Neural progenitor cell (in vitro differentiated cells): ENCODE measurements around the gene SPP1. TPM values are rescaled to one million over a fixed set of nuclear protein-coding genes. Genes with fewer than 3 reads are reported as not detected.
"Not testable (repeated sequence)": the region's sequence is repeated elsewhere in the genome, so short reads cannot be mapped to it uniquely, and the experiment has no call there.

Experiments
- DNase-seq: peaks from one replicate; pipeline ENCODE4 v3.0.0-alpha.2; 2016; ENCODE audit warnings: low spot score
- H2AFZ ChIP-seq: fragments of 200-600 bp; sonication (generic); replicated peaks from 2 replicates; pipeline ENCODE4 v1.6.1; 2016; ENCODE audit warnings: antibody characterized with exemption
- H3F3A ChIP-seq: fragments of 200-600 bp; sonication (generic); 2 replicates; pipeline ENCODE4 v1.6.1; 2016; ENCODE audit warnings: antibody characterized with exemption, low read depth
- H3K27ac ChIP-seq: fragments of 200-600 bp; sonication (generic); 2 replicates; pipeline ENCODE4 v1.5.1; 2016; ENCODE audit warnings: mild to moderate bottlenecking
- H3K27me3 ChIP-seq: fragments of 200-600 bp; sonication (generic); 2 replicates; pipeline ENCODE4 v1.6.1; 2016; ENCODE audit warnings: mild to moderate bottlenecking, moderate library complexity
- H3K36me3 ChIP-seq: fragments of 200-600 bp; sonication (generic); 2 replicates; pipeline ENCODE4 v1.5.1; 2016
- H3K4me1 ChIP-seq: fragments of 200-600 bp; sonication (generic); 2 replicates; pipeline ENCODE4 v1.6.1; 2016; ENCODE audit warnings: mixed run types
- H3K4me2 ChIP-seq: fragments of 200-600 bp; sonication (generic); 2 replicates; pipeline ENCODE4 v1.6.1; 2016
- H3K4me3 ChIP-seq: fragments of 200-600 bp; sonication (generic); 2 replicates; pipeline ENCODE4 v1.5.1; 2016
- H3K79me2 ChIP-seq: fragments of 200-600 bp; sonication (generic); 2 replicates; pipeline ENCODE4 v1.6.1; 2016; ENCODE audit warnings: low read depth
- H3K9ac ChIP-seq: fragments of 200-600 bp; sonication (generic); 2 replicates; pipeline ENCODE4 v1.6.1; 2016
- H3K9me3 ChIP-seq: fragments of 200-600 bp; sonication (generic); 2 replicates; pipeline ENCODE4 v1.5.1; 2016; ENCODE audit warnings: low read depth
- H4K20me1 ChIP-seq: fragments of 200-600 bp; sonication (generic); 2 replicates; pipeline ENCODE4 v1.6.1; 2016; ENCODE audit warnings: low read depth
- H3K27ac Mint-ChIP-seq: 3 replicates; pipeline ENCODE4 v1.8.0; 2021; ENCODE audit warnings: mixed read lengths
- H3K27me3 Mint-ChIP-seq: 2 replicates; pipeline ENCODE4 v1.8.0; 2022; ENCODE audit warnings: low read depth, mild to moderate bottlenecking, inconsistent platforms, moderate library complexity, mixed read lengths; ENCODE audit not compliant: insufficient read depth
- H3K36me3 Mint-ChIP-seq: 3 replicates; pipeline ENCODE4 v1.8.0; 2021; ENCODE audit warnings: mixed read lengths
- H3K4me1 Mint-ChIP-seq: 3 replicates; pipeline ENCODE4 v1.8.0; 2021; ENCODE audit warnings: mixed read lengths
- H3K4me3 Mint-ChIP-seq: 3 replicates; pipeline ENCODE4 v1.8.0; 2021; ENCODE audit warnings: mild to moderate bottlenecking, moderate library complexity, mixed read lengths
- H3K9me3 Mint-ChIP-seq: 3 replicates; pipeline ENCODE4 v1.8.0; 2020; ENCODE audit warnings: mixed read lengths
- CTCF ChIP-seq: fragments of 200-600 bp; sonication (generic); IDR thresholded peaks from 2 replicates; pipeline ENCODE4 v1.5.1; 2017; ENCODE audit warnings: antibody characterized with exemption, mild to moderate bottlenecking
- EZH2 ChIP-seq: fragments of 200-600 bp; sonication (generic); IDR thresholded peaks from 2 replicates; pipeline ENCODE4 v1.6.1; 2017; ENCODE audit warnings: antibody characterized with exemption, mild to moderate bottlenecking, moderate library complexity
- EZH2phosphoT487 ChIP-seq: fragments of 200-600 bp; sonication (generic); IDR thresholded peaks from 2 replicates; pipeline ENCODE4 v1.6.1; 2017; ENCODE audit warnings: antibody characterized with exemption
- total RNA-seq: library from RNA; depleted of rRNA; stranded (reverse); fragments of >200 nt; gene quantifications from 2 replicates; pipeline ENCODE4 v1.2.3, GENCODE V29; 2015; ENCODE audit warnings: low replicate concordance

The SPP1 gene
- total RNA-seq, 1 donor from 2014 or later: 0.54 TPM

GRCh38 chr4:87938746-87939145 lies 36.8 kb upstream of the SPP1 start:
- TF ChIP-seq EZH2: no peak
- TF ChIP-seq EZH2phosphoT487: no peak
- TF ChIP-seq CTCF: no peak
- Histone ChIP-seq H3K9ac (no peak overlapping the region), H3K4me3 (no peak overlapping the region), H3F3A (no peaks in the 10 kb centered on the region), H4K20me1 (no peaks in the 10 kb centered on the region), H2AFZ (no peak overlapping the region), H3K27me3 (no peaks in the 10 kb centered on the region), H3K9me3 (no peaks in the 10 kb centered on the region), H3K27ac (no peak overlapping the region), H3K4me1 (peaks cover 11% of the 10 kb centered on the region), H3K4me2 (no peak overlapping the region), H3K79me2 (no peaks in the 10 kb centered on the region), H3K36me3 (no peaks in the 10 kb centered on the region)
- H3K27ac Mint-ChIP-seq: no peak overlapping the region
- DNase-seq: no peak
- no peaks in the 10 kb centered on the region for H3K9me3 Mint-ChIP-seq
- peaks cover 15% of the 10 kb centered on the region for H3K4me1 Mint-ChIP-seq
- H3K36me3 Mint-ChIP-seq: no peaks in the 10 kb centered on the region
- no peak overlapping the region for H3K4me3 Mint-ChIP-seq
- no peaks in the 10 kb centered on the region for H3K27me3 Mint-ChIP-seq

- Histone ChIP-seq H3F3A (no peaks in the 10 kb centered on the region), H3K4me1 (peaks cover 11% of the 10 kb centered on the region), H2AFZ (no peak overlapping the region), H4K20me1 (no peaks in the 10 kb centered on the region), H3K9me3 (no peaks in the 10 kb centered on the region), H3K27ac (no peak overlapping the region), H3K4me2 (no peak overlapping the region), H3K27me3 (no peaks in the 10 kb centered on the region), H3K9ac (no peak overlapping the region), H3K79me2 (no peaks in the 10 kb centered on the region), H3K36me3 (no peaks in the 10 kb centered on the region), H3K4me3 (no peak overlapping the region)
- Mint-ChIP-seq H3K9me3 (no peaks in the 10 kb centered on the region), H3K36me3 (no peaks in the 10 kb centered on the region), H3K27me3 (no peaks in the 10 kb centered on the region), H3K4me3 (no peak overlapping the region), H3K4me1 (peaks cover 15% of the 10 kb centered on the region), H3K27ac (no peak overlapping the region)
- no peak for TF ChIP-seq EZH2phosphoT487
- TF ChIP-seq CTCF: no peak
- no peak for TF ChIP-seq EZH2
- no peak for DNase-seq
Measured at GRCh38 chr4:87939978-87940690, 35.4 kb upstream of the SPP1 start.

- Mint-ChIP-seq H3K4me1 (peaks cover 15% of the 10 kb centered on the region), H3K27ac (peak overlapping the region; percentile 76)
- not testable (repeated sequence) for H4K20me1 ChIP-seq, H3K9me3 Mint-ChIP-seq, H3K36me3 ChIP-seq, H3K4me3 Mint-ChIP-seq, H3K9ac ChIP-seq, H3K79me2 ChIP-seq, H3K27me3 Mint-ChIP-seq, H3K4me2 ChIP-seq, H3K27ac ChIP-seq, H3K4me3 ChIP-seq, DNase-seq, H3K27me3 ChIP-seq, H2AFZ ChIP-seq, H3K9me3 ChIP-seq, H3F3A ChIP-seq, H3K36me3 Mint-ChIP-seq
- H3K4me1 ChIP-seq: peaks cover 11% of the 10 kb centered on the region
Measured at GRCh38 chr4:87940809-87941208, 34.7 kb upstream of the SPP1 start.

- TF ChIP-seq CTCF: no peak
- TF ChIP-seq EZH2phosphoT487: no peak
- TF ChIP-seq EZH2: no peak
- H3K4me2 ChIP-seq: no peak overlapping the region
- H3K4me3 ChIP-seq: no peak overlapping the region
- DNase-seq: no peak
- Mint-ChIP-seq H3K36me3 (no peaks in the 10 kb centered on the region), H3K4me1 (peaks cover 15% of the 10 kb centered on the region), H3K4me3 (no peak overlapping the region), H3K27ac (no peak overlapping the region), H3K27me3 (no peaks in the 10 kb centered on the region), H3K9me3 (no peaks in the 10 kb centered on the region)
- no peaks in the 10 kb centered on the region for H3K9me3 ChIP-seq
- H3K79me2 ChIP-seq: no peaks in the 10 kb centered on the region
- H3F3A ChIP-seq: no peaks in the 10 kb centered on the region
- H3K27ac ChIP-seq: no peak overlapping the region
- no peaks in the 10 kb centered on the region for H3K36me3 ChIP-seq
- H4K20me1 ChIP-seq: no peaks in the 10 kb centered on the region
- peaks cover 11% of the 10 kb centered on the region for H3K4me1 ChIP-seq
- no peak overlapping the region for H2AFZ ChIP-seq
- H3K9ac ChIP-seq: no peak overlapping the region
- H3K27me3 ChIP-seq: no peaks in the 10 kb centered on the region
Measured at GRCh38 chr4:87941537-87942392, 33.7 kb upstream of the SPP1 start.
